HG03457 (cell line): ENCODE data around the gene RDH13.
"Not testable (repeated sequence)": the region's sequence is repeated elsewhere in the genome, so short reads cannot be mapped to it uniquely, and the experiment has no call there.

Experiments used
- ATAC-seq: cut with Tn5 transposase; IDR thresholded peaks from one replicate; pipeline ENCODE4 v1.9.1; 2021; ENCODE audit warnings: moderate number of reproducible peaks; ENCODE audit not compliant: unreplicated experiment

Gene RDH13

GRCh38 chr19:55079400-55080038, 16.6 kb upstream of the RDH13 start:
- no peak for ATAC-seq

DNA sequence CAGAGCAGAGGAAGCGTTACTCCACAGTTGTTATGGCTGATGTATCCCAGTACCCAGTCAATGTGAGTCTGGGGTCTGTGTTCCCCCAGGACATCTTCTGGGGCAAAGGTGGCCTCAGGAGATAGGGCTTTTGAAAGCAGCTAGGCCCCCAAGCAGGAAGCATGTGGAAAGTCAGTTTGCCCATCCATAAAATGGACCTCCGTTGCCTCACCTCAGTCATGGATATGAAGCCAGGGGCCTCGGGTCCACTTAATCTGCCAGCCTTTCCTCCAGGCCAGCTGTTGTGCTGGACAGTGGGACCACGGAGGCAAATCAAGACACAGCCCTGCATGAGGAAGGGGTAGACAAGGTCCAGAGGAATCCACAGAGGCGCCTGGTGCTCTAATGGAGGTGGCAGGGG, 16.0 kb upstream of the RDH13 start:
- no peak for ATAC-seq

DNA sequence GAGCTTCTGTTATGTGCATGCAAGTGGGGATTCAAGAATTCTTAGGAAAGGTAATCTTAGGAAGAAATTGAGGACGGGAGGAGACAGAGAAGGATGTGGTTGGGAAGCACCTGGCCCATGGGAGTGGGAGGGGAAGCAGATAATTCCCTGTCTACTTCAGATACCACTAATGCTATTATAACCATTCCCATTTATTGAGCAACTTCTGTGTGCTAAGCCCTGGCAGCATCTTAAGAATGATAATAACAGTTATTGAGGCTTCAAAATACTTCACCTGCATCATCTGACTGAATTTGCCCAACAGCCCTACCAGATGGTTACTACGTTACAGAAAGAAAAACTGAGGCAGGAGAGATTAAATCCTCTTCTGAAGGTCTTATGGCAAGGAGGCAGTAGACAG, 14.2 kb upstream of the RDH13 start:
- no peak for ATAC-seq

DNA sequence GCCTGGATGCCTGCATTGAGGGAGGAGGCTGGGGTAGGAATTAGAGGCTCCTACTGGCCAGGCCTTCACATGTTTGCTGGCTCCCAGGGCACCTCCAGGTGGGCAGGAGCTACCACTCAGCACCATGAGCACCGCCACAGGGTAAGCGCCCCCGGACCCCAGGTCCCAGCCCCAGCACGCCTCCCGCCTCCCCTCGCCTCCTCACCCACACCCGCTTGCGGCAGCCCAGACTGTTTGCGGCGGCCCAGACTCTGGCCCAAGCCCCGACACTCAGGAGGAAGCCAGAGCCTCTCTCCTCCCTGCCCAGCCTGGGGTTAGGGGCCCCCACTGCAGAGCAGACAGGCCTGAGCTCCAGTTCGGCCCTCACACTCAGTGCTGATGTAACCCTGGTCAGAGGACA, 13.4 kb upstream of the RDH13 start:
- no peak for ATAC-seq

DNA sequence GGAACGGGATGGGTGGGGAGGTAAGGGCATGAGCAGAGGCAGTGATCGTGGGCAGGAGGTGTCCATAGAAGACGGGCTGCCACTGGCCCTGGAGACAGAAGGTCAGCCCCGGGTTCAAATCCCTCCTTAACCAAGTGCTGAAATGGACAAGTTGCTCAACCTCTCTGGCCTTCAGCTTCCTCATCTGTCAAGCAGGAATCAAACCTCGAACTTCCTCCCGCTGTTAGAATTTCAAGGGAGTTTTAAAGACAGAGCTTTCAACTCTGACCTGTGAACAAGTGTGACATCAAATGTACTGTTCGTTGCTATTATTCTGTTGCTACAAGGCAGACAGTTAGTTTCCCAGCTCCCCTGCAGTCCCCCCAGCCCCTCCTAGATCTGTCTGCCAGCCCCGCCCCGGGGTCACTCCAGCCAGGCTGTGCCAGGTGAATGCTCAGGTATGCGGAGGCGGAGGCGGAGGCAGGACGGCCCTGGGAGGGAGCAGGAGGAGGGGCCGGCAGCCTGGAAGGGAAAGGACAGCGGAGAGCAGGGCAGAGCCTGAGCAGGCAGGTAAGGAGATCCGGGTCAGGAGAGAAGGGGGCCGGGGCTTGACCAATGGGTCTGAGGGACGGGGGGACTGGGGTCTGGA, 12.5 kb upstream of the RDH13 start, which contains the start of gene EPS8L1:
Gene EPS8L1 (plus strand): TSS at position 499 of the 628 bp plus-strand sequence. CDS start 576 bp downstream, outside the sequence.
- no peak for ATAC-seq

GRCh38 chr19:55071913-55072312, 9.0 kb upstream of the RDH13 start:
- ATAC-seq, result no peak

DNA sequence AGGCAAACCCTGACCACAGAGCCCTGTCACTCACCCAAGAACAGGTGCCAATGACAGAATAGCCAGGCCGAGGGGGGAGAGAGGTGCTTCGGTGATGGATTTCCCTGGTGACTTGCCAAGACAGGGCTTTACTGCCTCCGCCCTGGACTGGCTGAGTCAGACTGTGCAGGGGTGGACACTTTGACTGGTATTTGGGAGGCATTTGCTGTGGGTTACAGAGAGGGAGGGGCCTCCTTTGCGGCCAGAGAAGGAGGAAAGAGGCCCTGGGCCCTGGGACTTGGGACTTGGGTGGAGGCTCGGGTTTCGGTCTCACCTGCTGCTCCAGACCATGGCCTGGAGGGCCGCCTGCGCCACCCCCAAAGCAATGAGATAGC, 8.2 kb upstream of the RDH13 start:
- no peak for ATAC-seq

- no peak for ATAC-seq
Measured at GRCh38 chr19:55070466-55071128, 7.6 kb upstream of the RDH13 start.

DNA sequence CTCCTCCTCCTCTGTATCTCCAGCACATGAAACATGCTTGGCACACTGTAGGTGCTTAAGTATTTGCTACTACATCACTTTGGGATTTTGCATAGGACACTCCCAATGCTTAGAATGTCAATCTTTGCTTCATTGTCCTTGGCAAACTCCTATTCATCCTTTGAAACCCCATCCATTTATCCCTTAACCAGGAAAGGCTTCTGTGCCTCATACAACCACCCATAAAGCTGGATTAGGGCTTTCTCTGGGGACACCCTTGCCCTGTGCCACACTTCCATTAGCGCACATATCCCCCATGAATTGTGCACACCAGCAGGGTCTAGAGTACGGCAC, 6.9 kb upstream of the RDH13 start:
- ATAC-seq, result no peak

DNA sequence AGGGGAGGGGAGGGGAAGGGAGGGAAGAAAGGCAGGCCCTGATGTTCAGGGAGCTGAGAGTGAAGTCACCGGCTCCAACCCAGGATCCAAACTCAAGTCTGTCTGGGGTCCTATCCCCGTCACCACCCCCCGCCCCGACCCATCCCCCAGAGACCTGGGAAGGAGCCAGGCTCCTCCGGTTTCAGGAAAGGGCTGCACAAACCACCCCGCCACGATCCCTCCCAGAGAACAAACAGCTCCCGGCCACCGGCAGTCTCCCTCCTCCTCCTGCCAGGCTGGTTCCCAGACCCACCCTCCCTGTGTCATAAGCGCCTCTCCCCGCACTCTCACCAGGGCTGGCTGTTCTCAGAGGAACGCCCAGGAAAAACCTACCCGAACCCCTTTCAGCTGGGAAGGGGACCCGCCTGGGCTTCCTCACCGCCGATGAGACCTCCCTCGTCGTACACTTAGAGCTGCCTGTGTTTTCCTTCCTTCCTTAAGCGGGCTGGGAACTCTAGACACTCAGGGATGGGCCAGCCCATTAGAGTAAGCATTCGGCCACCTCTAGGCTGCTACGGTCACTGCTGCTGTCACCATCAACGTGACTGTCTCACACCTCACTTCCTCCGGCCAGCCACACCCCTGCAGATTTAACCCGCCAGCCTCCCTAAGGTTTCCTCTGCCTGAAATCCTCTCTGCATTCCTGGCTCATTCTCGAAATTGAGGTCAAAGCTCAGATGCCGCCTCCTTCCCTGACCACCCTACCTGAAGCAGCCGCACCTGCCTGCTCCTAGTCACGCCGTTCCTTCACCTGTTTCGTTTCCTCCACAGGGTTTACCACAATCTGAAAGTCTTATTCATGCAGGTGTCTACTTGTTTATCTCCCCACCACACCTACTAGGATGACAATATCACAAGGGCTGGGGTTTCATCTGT, 6.3 kb upstream of the RDH13 start:
- ATAC-seq, result no peak

DNA sequence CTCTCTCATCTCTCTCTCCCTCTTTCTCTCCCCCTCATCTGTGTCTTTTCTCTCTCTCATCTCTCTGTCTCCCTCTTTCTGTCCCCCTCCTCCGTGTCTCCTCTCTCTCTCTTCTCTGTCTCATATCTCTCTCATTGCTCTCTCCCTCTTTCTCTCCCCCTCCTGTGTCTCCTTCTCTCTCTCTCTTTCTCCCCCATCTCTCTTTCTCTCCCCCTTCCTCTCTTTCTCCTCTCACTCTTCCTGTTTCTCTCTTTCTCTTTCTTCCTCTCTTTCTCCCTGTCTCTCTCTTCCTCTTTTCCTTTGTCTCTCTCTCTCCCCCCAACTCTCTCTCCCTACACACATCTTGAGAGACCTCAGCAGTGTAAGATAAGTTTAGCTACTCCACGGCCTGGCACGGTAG, 4.9 kb upstream of the RDH13 start:
- ATAC-seq, result no peak

DNA sequence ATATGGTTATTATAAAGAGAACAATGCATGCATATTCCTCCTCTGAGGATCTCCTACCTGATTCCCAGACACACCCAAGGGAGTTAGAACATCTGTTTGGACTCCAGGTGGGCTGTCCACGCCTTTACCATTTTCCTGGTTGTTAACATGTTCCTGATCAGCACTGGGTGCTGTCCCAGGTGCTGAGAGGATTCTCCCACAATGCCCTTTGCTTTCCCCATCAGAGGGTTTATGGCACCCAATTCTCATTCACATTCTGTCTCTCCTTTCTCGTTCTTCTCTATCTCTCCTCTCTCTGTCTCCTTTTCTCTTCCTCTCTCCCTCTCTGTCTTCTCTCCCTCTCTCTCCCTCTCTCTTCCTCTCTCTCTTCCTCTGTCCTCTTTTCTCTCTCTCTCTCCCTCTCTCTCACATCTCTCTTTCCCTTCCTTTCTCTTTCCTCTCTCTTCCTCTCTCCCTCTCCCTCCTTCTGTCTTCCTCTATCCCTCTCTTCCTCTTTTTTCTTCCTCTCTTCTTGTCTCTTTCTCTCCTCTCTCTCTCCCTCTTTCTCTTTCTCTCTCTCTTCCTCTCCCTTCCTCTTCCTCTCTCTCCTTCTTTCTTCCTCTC, 3.3 kb upstream of the RDH13 start:
- ATAC-seq, result no peak

GRCh38 chr19:55065516-55065915, 2.6 kb upstream of the RDH13 start:
- ATAC-seq, result not testable (repeated sequence)

GRCh38 chr19:55063492-55063843, 520 bp upstream of the RDH13 start:
- no peak for ATAC-seq

GRCh38 chr19:55060287-55060686, 2.7 kb downstream of the RDH13 start:
- ATAC-seq, result not testable (repeated sequence)

DNA sequence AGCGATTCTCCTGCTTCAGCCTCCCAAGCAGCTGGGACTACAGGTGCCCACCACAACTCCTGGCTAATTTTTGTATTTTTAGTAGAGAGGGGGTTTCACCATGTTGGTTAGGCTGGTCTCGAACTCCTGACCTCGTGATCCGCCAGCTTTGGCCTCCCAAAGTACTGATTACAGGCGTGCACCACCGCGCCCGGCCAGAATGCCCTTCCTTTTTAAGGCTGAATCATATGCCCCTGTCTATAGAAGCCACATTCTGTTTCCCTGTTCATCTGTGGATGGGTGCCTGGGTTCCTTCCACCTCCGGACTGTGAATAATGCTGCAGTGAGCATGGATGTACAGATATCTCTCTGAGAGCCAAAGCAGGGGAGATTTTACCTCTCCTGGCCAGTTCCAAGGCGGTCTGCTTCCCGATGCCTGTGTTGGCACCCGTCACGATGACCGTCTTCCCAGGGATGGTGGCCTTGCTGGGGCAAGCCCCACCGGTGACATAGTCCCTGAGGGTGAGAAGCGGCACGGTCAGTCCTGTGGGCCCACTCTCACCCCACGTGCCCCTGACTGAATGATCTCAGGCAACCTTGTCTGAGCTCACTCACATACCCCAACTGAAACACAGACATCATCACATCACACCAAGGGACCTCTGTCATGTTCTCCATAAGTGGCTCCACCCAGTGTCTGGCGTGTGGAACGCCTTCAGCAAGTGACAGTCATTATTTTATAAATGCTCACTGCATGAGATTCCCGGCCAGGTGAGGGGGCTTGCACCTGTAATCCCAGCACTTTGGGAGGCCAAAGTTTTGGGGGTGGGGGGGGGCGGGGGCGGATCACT, 4.0 kb downstream of the RDH13 start:
- ATAC-seq, result no peak

DNA sequence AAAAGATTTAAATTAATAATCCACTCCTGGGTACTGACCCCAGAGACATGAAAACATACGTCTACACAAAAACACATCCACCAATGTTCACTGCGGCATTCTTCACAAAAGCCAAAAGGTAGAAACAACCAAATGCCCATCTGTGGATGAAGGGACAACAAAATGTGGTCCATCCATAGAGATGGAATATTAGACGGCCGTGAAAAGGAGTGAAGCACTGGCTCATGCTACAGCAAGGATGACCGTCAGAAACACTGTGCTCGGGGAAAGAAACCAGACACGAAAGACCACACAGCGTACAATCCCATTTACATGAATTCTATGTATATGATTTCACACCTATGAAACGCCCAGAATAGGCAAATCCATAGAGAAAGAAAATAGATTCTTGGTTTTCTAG, 6.1 kb downstream of the RDH13 start:
- no peak for ATAC-seq

GRCh38 chr19:55053735-55054134, 9.2 kb downstream of the RDH13 start:
- no peak for ATAC-seq

DNA sequence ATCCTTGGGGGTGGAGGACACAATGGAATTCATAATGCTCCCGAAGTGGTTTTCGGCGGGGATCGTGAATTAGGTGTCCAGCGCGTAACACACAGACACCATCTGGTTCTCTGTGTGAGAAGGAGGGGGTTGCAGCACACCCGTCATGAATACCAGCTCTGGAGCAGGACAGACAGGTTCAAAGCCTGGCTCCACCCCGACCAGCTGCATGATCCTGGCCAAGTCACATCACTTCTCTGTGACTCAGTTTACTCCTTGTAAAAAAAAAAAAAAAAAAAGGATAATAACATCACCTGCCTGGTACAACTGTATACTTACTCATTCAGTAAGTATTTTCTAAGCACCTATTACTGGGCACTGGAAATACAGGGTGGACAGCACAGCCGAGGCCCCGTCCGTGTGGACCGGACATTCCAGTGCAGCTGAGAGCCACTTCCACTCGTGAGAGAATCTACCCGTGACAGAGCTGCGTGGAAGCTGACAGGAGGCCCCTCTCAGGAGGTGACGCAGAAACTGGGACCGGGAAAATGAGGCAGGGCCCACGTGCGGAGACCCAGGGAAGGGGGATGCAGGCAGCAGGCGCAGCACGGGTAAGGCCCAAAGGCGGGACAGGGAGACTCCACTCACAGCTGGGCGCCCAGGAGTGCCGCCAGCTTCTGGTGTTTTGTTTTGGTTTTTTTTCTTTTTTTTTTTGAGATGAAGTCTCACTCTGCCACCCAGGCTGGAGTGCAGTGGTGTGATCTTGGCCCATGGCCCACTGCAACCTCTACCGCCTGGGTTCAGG, 12.0 kb downstream of the RDH13 start:
- no peak for ATAC-seq

- ATAC-seq, result no peak
Measured at GRCh38 chr19:55048446-55048845, 14.5 kb downstream of the RDH13 start.
